Activated CD8-positive, alpha-beta memory T cell treated with anti-CD3 and anti-CD28 coated beads, Interleukin-2, amount 10 ng/mL, durations not matched to agents 7 days and 5 days (primary cell): ENCODE measurements around the gene COL5A2. TPM values are rescaled to one million over a fixed set of nuclear protein-coding genes. Genes with fewer than 3 reads are reported as not detected.

Experiments
- ATAC-seq: fragments of 150-1000 bp; cut with Tn5 transposase; one replicate; pipeline ENCODE4 v1.10.0; 2021; ENCODE audit warnings: moderate library complexity
- CTCF ChIA-PET: fragments of 350-600 bp; sonication (Branson Sonifier 250); formaldehyde crosslinking; loops from one replicate; lab custom pipeline; 2021; ENCODE audit warnings: antibody characterized with exemption; lab: Charles Lee
- DNase-seq: peaks from one replicate; pipeline ENCODE4 v3.0.0-alpha.2; 2020
- H3K27ac Mint-ChIP-seq: one replicate; pipeline ENCODE4 v1.8.0; 2021; ENCODE audit warnings: mild to moderate bottlenecking, mixed read lengths
- H3K27me3 Mint-ChIP-seq: one replicate; pipeline ENCODE4 v1.8.0; 2021; ENCODE audit warnings: mixed read lengths
- H3K36me3 Mint-ChIP-seq: one replicate; pipeline ENCODE4 v1.8.0; 2021; ENCODE audit warnings: mild to moderate bottlenecking, mixed read lengths
- H3K4me1 Mint-ChIP-seq: one replicate; pipeline ENCODE4 v1.8.0; 2021; ENCODE audit warnings: mixed read lengths
- H3K4me3 Mint-ChIP-seq: one replicate; pipeline ENCODE4 v1.8.0; 2021; ENCODE audit warnings: mild to moderate bottlenecking, moderate library complexity, mixed read lengths
- H3K9me3 Mint-ChIP-seq: one replicate; pipeline ENCODE4 v1.8.0; 2022; ENCODE audit warnings: low read depth, mixed read lengths
- total RNA-seq, 2 experiments: library from RNA; stranded (reverse); gene quantifications; one replicate each; pipeline ENCODE4 v1.2.3, GENCODE V29; 2021

The COL5A2 gene
- total RNA-seq, 2 experiments from 2014 or later: 1.0 to 4.6 TPM

- no peaks in the 10 kb centered on the region for H3K36me3 Mint-ChIP-seq
- H3K4me3 Mint-ChIP-seq: no peak overlapping the region
- no peaks in the 10 kb centered on the region for H3K9me3 Mint-ChIP-seq
- H3K27ac Mint-ChIP-seq: no peak overlapping the region
- CTCF ChIA-PET: interaction anchor here (1.9 kb wide), 1 partner anchor 9 kb away, joined by 5 read pairs; no protein-coding TSS in a partner anchor
- DNase-seq: no peak
- no peaks in the 10 kb centered on the region for H3K4me1 Mint-ChIP-seq
- H3K27me3 Mint-ChIP-seq: no peaks in the 10 kb centered on the region
- no peak for ATAC-seq
These were observed 27.7 kb downstream of the COL5A2 start for GRCh38 chr2:189151906-189152305.

GRCh38 chr2:189150033-189150432 lies 29.5 kb downstream of the COL5A2 start:
- DNase-seq (no peak), ATAC-seq (no peak)
- Mint-ChIP-seq H3K27me3 (no peaks in the 10 kb centered on the region), H3K36me3 (no peaks in the 10 kb centered on the region), H3K27ac (no peak overlapping the region), H3K9me3 (no peaks in the 10 kb centered on the region), H3K4me3 (no peak overlapping the region), H3K4me1 (no peaks in the 10 kb centered on the region)
- CTCF ChIA-PET: no interaction called here

GRCh38 chr2:189147989-189148388 lies 31.6 kb downstream of the COL5A2 start:
- DNase-seq: no peak
- Mint-ChIP-seq H3K27me3 (no peaks in the 10 kb centered on the region), H3K9me3 (no peaks in the 10 kb centered on the region), H3K4me3 (no peak overlapping the region), H3K36me3 (no peaks in the 10 kb centered on the region), H3K27ac (no peak overlapping the region), H3K4me1 (no peaks in the 10 kb centered on the region)
- ATAC-seq: no peak
- CTCF ChIA-PET: no interaction called here

DNA sequence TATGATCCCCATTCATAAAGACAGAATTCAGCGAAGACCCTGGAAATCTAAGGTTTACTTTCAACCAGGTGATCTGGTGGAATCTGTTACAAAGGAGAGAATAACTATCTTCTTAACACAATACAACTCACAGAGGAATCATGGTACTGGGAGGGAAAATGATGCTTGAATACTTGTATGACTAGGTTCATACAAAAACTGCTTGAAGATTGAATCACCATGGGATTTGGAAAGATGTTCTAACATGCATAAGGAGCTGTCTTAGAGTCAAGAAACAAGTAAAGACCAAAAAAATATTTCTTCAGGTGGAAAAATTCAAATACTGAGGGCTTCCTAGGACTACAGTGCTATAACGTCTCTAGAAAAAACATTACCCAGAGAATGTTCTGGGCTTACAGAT lies 32.2 kb downstream of the COL5A2 start:
- Mint-ChIP-seq H3K9me3 (no peaks in the 10 kb centered on the region), H3K4me3 (no peak overlapping the region), H3K36me3 (no peaks in the 10 kb centered on the region), H3K27me3 (no peaks in the 10 kb centered on the region), H3K27ac (no peak overlapping the region), H3K4me1 (no peaks in the 10 kb centered on the region)
- CTCF ChIA-PET: no interaction called here
- no peak for DNase-seq
- ATAC-seq: no peak

GRCh38 chr2:189146553-189146952 lies 33.0 kb downstream of the COL5A2 start:
- Mint-ChIP-seq H3K36me3 (no peaks in the 10 kb centered on the region), H3K27me3 (no peaks in the 10 kb centered on the region), H3K27ac (no peak overlapping the region), H3K9me3 (no peaks in the 10 kb centered on the region), H3K4me3 (no peak overlapping the region), H3K4me1 (no peaks in the 10 kb centered on the region)
- ATAC-seq (no peak), DNase-seq (no peak)
- CTCF ChIA-PET: no interaction called here

- H3K4me1 Mint-ChIP-seq: no peaks in the 10 kb centered on the region
- DNase-seq (no peak), ATAC-seq (no peak)
- CTCF ChIA-PET: interaction anchor here (0.6 to 1.3 kb wide), 2 partner anchors 9 to 1312 kb away, joined by 3 to 4 read pairs; no protein-coding TSS in a partner anchor
- H3K27ac Mint-ChIP-seq: no peak overlapping the region
- no peaks in the 10 kb centered on the region for H3K27me3 Mint-ChIP-seq
- H3K4me3 Mint-ChIP-seq: no peak overlapping the region
- no peaks in the 10 kb centered on the region for H3K9me3 Mint-ChIP-seq
- no peaks in the 10 kb centered on the region for H3K36me3 Mint-ChIP-seq
These were observed 34.8 kb downstream of the COL5A2 start for GRCh38 chr2:189144700-189145211.

DNA sequence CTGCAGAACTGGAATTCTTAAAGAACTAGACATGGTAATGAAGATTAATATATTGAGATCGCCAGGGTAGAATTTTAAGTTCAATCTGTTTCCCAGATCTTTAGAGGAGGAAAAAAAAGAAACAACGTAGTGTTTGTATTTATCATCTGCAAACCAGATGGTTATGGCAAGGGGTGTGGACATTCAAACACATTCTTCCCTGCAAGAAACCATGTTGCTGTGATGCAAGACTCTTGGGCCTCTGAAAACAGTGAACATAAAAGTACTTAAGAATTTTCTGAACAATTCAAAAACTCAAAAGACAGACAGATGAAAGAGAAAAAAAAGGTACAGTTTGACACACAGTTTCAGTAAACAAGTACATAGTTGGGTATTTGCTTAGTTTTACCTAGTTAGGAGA lies 35.6 kb downstream of the COL5A2 start:
- Mint-ChIP-seq H3K27me3 (no peaks in the 10 kb centered on the region), H3K27ac (no peak overlapping the region)
- CTCF ChIA-PET: interaction anchor here (1.2 to 2.4 kb wide), 5 partner anchors 10 to 269 kb away, joined by 3 to 15 read pairs (median 4); no protein-coding TSS in a partner anchor

DNA sequence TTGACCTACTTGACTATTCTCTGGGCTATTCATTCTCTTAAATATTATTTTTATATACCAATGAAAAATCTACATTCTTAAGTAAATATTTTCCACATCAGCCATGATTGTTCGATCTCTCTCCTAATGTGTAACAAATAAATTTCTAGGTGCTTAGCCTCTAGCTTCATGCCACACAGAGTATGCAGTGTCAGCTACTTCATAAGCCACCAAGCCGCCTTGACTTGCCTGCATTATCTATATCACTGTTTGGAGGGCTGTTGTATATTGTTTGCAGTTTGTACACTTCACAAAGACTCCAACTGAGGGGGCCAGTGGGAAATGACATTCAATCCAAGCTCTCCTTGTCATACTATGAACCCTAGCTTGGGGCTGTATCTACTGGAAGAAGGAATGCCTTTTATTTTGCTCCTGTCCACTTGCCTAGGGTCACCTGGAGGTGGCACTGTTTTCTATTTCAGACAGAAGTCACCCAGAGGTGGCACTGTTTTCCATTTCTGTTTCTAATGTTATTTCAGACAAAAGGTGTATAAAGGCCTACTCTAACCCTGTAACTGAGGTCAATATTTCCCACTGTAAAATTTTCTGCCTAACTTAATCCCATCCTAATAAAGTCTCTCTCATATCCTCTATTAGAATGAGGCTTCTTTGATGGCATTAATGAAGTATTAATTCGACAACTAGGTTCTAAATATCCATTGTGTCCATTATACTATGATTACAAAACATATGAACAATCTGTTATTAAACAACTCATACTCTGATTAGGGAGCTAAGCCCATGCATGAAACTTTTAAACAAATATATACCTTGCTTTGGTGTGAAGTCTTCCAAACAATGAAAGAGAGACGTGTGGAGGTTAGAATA lies 36.4 kb downstream of the COL5A2 start:
- no peaks in the 10 kb centered on the region for H3K27me3 Mint-ChIP-seq
- ATAC-seq (peak; percentile 51), DNase-seq (peak; percentile 56)
- CTCF ChIA-PET: interaction anchor here (0.7 to 2.4 kb wide), 13 partner anchors 9 to 283 kb away, joined by 3 to 15 read pairs (median 4); no protein-coding TSS in a partner anchor
- H3K4me3 Mint-ChIP-seq: no peak overlapping the region
- H3K4me1 Mint-ChIP-seq: no peaks in the 10 kb centered on the region
- no peaks in the 10 kb centered on the region for H3K36me3 Mint-ChIP-seq
- H3K9me3 Mint-ChIP-seq: no peaks in the 10 kb centered on the region
- no peak overlapping the region for H3K27ac Mint-ChIP-seq

More for the DNA sequence above, 35.6 kb downstream of the COL5A2 start:
- no peak overlapping the region for H3K4me3 Mint-ChIP-seq
- H3K4me1 Mint-ChIP-seq: no peaks in the 10 kb centered on the region
- DNase-seq (no peak), ATAC-seq (no peak)
- no peaks in the 10 kb centered on the region for H3K9me3 Mint-ChIP-seq
- no peaks in the 10 kb centered on the region for H3K36me3 Mint-ChIP-seq

DNA sequence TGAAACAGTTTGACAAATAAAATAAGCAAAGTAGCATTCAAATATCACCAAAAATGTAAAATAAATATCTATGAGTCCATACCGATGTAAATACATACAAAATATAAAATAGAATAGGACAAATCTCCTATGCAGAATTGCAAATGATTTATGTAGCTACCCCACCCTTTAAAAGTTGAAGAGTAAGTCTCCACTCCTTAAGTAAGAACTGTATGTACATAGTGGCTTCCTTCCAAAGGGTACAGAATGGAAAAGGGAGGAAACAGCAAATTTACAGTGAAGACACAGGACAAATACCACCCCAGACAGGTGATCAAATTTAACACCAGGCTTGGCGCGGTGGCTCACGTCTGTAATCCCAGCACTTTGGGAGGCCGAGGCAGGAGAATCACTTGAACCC lies 40.8 kb downstream of the COL5A2 start:
- no peak overlapping the region for H3K27ac Mint-ChIP-seq
- ATAC-seq (no peak), DNase-seq (no peak)
- H3K4me3 Mint-ChIP-seq: no peak overlapping the region
- no peaks in the 10 kb centered on the region for H3K36me3 Mint-ChIP-seq
- CTCF ChIA-PET: no interaction called here
- no peaks in the 10 kb centered on the region for H3K9me3 Mint-ChIP-seq
- no peaks in the 10 kb centered on the region for H3K4me1 Mint-ChIP-seq
- H3K27me3 Mint-ChIP-seq: no peaks in the 10 kb centered on the region

- Mint-ChIP-seq H3K36me3 (no peaks in the 10 kb centered on the region), H3K4me1 (no peaks in the 10 kb centered on the region), H3K9me3 (no peaks in the 10 kb centered on the region), H3K27ac (no peak overlapping the region), H3K4me3 (no peak overlapping the region), H3K27me3 (no peaks in the 10 kb centered on the region)
- no peak for DNase-seq
- CTCF ChIA-PET: no interaction called here
- no peak for ATAC-seq
These were observed 42.0 kb downstream of the COL5A2 start for GRCh38 chr2:189137519-189137918.

GRCh38 chr2:189134485-189134884 lies 45.1 kb downstream of the COL5A2 start:
- DNase-seq: no peak
- no peak for ATAC-seq
- no peaks in the 10 kb centered on the region for H3K9me3 Mint-ChIP-seq
- no peaks in the 10 kb centered on the region for H3K36me3 Mint-ChIP-seq
- peaks cover 7% of the 10 kb centered on the region for H3K27me3 Mint-ChIP-seq
- no peak overlapping the region for H3K27ac Mint-ChIP-seq
- CTCF ChIA-PET: no interaction called here
- no peaks in the 10 kb centered on the region for H3K4me1 Mint-ChIP-seq
- H3K4me3 Mint-ChIP-seq: no peak overlapping the region

- no peaks in the 10 kb centered on the region for H3K9me3 Mint-ChIP-seq
- CTCF ChIA-PET: interaction anchor here (1.9 kb wide), 1 partner anchor 10 kb away, joined by 7 read pairs; no protein-coding TSS in a partner anchor
- H3K4me3 Mint-ChIP-seq: no peak overlapping the region
- peaks cover 16% of the 10 kb centered on the region for H3K27me3 Mint-ChIP-seq
- no peaks in the 10 kb centered on the region for H3K36me3 Mint-ChIP-seq
- DNase-seq (no peak), ATAC-seq (no peak)
- no peak overlapping the region for H3K27ac Mint-ChIP-seq
- H3K4me1 Mint-ChIP-seq: no peaks in the 10 kb centered on the region
These were observed 47.6 kb downstream of the COL5A2 start for GRCh38 chr2:189131991-189132390.

DNA sequence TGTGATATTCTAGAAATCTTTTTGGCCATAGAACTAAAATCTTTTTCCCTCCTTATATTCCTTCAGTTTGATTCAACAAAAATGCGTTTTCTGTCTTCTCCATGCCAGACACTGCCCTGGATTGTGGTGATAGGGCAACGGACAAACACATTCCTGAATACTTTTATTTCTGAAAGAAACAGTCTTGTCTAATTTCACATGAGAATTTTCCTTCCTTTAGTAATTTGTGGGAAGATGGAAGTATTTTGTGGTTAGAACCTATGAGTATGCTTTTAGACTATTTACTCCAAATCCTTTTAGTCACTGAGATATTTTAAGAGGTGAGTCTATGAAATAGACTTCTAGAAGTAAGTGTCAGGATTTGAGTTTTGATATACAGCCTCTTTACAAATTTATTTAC lies 49.6 kb downstream of the COL5A2 start:
- CTCF ChIA-PET: no interaction called here
- H3K27ac Mint-ChIP-seq: no peak overlapping the region

DNA sequence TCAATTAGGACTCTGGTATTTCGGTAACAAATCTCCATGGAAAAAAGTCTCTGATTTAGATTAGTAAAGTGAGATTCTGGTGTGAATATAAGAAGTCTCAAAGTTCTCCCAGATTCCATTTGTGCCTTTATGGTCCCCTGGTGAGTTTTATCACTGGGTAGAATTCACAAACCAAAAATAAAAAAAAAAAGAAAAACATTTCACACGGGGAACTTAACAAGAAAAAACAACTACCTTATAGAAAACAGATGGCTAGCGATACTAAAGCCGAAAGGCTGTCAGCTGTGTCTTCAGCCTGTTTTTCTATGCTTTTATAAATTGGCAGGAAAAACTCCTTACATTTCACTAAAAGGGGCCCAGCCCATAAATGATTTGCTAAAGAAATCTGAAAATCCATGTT lies 50.6 kb downstream of the COL5A2 start:
- CTCF ChIA-PET: no interaction called here
- ATAC-seq: no peak
- DNase-seq: no peak
- Mint-ChIP-seq H3K27ac (no peak overlapping the region), H3K4me1 (no peaks in the 10 kb centered on the region), H3K27me3 (peaks cover 20% of the 10 kb centered on the region), H3K36me3 (no peaks in the 10 kb centered on the region), H3K4me3 (no peak overlapping the region), H3K9me3 (no peaks in the 10 kb centered on the region)

More for the DNA sequence above, 49.6 kb downstream of the COL5A2 start:
- Mint-ChIP-seq H3K9me3 (no peaks in the 10 kb centered on the region), H3K4me1 (no peaks in the 10 kb centered on the region), H3K36me3 (no peaks in the 10 kb centered on the region), H3K4me3 (no peak overlapping the region), H3K27me3 (peaks cover 20% of the 10 kb centered on the region)
- ATAC-seq (no peak), DNase-seq (no peak)
